ENCODE measurements around the gene TIMELESS.

GRCh38 chr12:56451147-56451546, 1.9 kb upstream of the TIMELESS start:
- no peak for TF ChIP-seq EP300 (IDR thresholded peaks at IDR 0.05)
- no peak for TF ChIP-seq POLR2A (IDR thresholded peaks at IDR 0.05)
- no peak for TF ChIP-seq CTCF (IDR thresholded peaks at IDR 0.05)

Measured in upper lobe of left lung (tissue), 4 donors.